LNCaP clone FGC (cell line): ENCODE data around the gene NKX1-1.

Source experiments
- DNase-seq: peaks from one replicate; pipeline ENCODE4 v3.0.0-alpha.2; 2011; ENCODE audit warnings: low read depth
- H3K4me3 ChIP-seq: 2 replicates; pipeline ENCODE4 v1.5.1; 2011; ENCODE audit warnings: mild to moderate bottlenecking, low read depth, low read length, control low read depth
- CTCF ChIP-seq: IDR thresholded peaks from 2 replicates; pipeline ENCODE4 v1.5.1; 2012; ENCODE audit warnings: mild to moderate bottlenecking; ENCODE audit not compliant: control insufficient read depth, insufficient read depth; ENCODE audit errors: extremely low read depth

The NKX1-1 gene

DNA sequence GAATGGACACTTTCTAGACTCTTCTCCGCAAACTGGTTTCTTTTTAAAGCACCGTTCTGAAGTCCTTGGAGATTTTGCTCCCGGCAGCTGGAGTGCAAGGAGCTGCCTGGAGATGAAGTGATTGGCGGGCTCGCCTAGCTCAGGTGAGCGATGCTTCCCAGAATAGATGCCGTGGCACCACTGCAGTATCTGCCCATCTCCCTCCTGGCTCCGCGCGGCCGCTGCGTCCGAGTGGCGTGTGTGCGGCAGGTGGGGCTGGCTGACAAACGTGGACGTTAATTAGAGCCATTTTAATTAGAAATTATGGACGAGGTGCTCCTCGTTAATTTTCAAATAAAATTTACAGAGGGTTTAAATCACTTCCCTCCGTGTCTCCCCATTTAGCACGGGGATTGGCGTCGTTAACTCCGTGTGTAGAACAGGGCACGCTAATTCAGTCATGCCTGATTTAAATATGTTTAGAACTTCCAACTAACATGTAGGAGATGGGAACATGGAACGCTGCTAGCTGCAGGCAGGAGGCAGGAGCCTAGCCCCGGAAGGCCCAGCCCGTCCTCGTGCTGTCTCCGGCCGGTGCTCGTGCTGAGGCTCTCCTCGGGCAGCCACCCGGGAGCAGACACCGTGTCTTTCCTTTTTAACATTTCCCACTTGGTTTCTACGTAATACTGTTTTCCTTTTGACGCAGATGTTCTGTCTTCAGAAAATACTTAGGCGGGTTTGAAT is 47.7 kb downstream of the NKX1-1 start:
- DNase-seq, result no peak
- no peak for TF ChIP-seq CTCF
- no peak overlapping the region for H3K4me3 ChIP-seq

DNA sequence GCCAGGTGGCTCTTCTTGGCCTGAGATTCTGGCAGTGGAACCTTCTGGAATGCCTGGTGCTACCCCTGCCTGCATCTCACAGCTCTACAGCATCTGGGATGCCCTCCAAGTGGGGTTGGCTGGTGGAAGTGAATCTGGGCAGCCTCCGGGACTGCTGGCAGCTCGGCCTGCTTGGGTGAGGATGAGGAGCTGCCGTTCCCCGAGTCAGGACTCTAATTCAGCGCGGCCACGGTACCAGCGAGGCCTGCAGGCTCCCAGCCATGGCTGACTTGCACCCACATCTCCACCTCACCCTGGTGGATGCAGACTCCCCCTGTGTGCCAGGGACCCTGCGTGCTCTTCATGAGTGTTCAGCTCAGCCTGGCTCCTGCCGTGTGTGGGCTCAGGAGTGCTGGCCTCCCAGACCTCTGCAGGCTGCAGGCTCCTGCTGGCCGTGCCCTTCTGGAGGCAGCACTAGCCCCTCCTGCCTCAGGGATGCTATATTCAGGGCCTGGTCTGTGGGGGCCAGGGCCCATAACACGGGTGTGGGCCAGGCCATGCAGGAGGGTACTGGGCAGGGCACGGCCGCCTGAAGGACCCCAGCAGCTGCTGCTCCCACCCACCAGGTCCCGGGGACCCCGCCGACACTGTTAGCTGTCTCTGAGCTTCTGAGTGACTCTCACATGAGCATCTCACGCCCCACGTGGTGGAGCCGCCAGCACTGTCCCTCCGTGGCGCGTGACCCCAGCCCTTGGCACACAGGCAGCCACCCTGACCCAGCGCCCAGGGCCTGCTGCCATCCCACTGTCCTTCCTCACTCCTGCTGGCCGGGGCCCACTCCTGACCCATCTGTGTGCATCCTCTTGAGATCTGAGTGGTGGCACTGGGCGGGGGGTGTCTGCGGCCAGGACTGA is 48.6 kb downstream of the NKX1-1 start:
- no peak overlapping the region for H3K4me3 ChIP-seq
- DNase-seq, result no peak
- no peak for TF ChIP-seq CTCF

DNA sequence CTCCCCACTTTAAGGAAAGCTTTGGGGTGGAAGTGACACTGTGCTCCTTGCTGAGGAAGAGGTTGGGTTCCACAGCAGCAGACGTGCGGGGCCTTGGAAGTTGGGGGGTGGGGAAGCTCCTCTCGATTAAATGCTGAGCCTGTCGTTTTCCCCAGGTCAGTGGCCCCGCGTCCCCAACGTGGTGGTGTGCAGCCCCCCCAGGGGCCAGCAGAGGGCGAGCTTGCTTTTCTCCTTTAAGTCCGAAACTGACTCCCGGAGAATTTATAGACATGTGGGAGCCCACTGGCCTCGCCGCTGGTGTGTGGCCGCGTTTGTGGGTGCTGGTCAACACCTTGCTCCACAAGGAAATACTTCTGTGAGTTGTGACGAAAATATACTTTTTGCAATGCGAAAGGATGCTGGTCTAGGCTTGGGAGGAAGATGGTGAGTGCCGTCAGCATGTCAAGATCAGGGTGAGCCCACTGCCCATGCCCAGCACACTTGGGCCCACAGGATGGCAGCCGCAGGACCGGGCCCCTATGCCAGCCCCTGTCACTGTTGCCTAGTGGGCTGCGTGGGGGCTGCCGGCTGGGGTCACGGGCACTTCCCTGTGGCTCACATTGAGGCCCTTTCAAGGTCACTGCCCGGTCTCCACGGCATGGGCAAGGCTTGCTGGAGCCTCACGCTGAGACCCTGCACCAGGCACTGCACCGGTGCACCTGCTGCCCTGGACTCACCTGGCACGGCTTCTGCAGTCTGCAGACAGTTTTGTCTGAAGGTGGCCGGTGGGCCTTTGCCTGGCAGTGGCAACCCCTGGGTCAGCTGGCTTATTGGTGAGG is 49.9 kb downstream of the NKX1-1 start:
- peak; percentile 64 for TF ChIP-seq CTCF
- no peak for DNase-seq
- H3K4me3 ChIP-seq, result no peak overlapping the region

DNA sequence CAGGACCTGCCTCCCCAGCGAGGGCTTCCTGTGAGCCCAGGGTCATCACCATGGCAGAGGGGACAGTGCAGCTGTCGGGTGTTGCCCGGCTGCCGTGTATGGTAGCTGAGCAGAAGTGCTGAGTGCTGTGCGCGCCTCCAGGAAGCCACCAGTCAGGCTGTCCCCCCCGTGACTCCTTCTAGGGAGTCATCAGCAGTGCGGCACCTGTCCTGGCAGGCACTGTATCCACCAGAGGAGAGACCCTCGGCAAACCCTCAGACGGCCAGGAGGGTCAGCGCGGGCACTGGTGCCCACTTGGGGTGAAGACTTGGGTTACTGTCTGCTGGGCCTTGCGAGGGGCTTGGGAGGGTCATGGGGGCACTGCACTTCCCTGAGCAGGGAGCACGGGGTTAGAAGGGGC is 50.9 kb downstream of the NKX1-1 start:
- no peak for DNase-seq
- TF ChIP-seq CTCF, result no peak

GRCh38 chr4:1354983-1355275 is 51.3 kb downstream of the NKX1-1 start:
- TF ChIP-seq CTCF, result no peak
- H3K4me3 ChIP-seq, result no peak overlapping the region
- DNase-seq, result no peak

More for the DNA sequence above, 50.9 kb downstream of the NKX1-1 start:
- H3K4me3 ChIP-seq, result no peak overlapping the region

DNA sequence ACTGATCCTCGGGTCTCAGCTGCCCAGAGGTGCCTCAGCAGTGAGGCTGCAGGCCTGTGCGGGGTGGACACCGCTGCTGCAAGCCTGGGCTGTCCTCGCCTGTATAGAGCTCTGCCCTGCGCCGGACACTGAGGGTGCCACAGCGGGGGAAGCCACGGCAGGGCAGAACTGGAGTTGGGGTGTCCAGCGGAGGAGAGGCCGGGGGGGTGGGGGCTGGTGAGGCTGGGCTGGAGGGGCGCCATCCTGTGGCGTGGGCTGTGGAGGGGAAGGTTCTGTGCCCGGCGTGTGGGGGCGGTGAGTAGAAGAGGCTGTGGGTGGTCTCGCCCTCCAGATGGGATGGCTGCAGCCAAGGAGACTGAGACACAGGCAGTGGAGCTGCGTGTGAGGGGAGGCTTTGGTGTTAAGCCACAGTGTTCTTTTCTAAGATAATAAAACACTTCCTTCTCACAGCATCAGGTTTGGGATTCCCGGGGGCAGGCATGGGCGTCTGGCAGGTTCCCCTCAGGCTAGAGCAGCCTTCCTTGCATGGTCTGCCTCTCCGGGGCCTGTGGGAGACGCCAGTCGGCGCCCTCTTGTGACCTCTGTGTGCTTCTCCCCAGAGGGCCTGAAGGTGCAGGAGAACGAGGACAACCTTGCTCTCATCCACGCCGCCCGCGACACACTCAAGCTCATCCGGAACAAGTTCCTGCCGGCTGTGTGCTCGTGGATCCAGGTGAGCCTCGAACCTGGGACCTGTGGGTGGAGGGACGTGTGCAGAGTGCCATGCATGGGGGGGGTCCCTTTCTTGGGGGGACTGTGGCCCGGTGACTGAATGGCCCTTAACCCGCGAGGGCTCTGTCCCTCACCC is 51.9 kb downstream of the NKX1-1 start:
- H3K4me3 ChIP-seq, result no peak overlapping the region
- DNase-seq, result no peak
- no peak for TF ChIP-seq CTCF
